ENCODE measurements around the gene OR2Z1. TPM values are rescaled to one million over a fixed set of nuclear protein-coding genes. Genes with fewer than 3 reads are reported as not detected.

OR2Z1 gene
- polyA plus RNA-seq: not detected in 2 replicates
- not detected in 2 replicates for polyA minus RNA-seq

GRCh38 chr19:8721334-8721733 is at the start of gene OR2Z1:
Gene OR2Z1 (plus strand): TSS chr19:8721634. CDS start chr19:8731029, 9,395 bp downstream.
- Histone ChIP-seq H3K4me2 (ENCODE audit: low read length) (no peak within 1 kb of the TSS), H3K4me3 (ENCODE audit: low read length) (no peak within 1 kb of the TSS)

DNA sequence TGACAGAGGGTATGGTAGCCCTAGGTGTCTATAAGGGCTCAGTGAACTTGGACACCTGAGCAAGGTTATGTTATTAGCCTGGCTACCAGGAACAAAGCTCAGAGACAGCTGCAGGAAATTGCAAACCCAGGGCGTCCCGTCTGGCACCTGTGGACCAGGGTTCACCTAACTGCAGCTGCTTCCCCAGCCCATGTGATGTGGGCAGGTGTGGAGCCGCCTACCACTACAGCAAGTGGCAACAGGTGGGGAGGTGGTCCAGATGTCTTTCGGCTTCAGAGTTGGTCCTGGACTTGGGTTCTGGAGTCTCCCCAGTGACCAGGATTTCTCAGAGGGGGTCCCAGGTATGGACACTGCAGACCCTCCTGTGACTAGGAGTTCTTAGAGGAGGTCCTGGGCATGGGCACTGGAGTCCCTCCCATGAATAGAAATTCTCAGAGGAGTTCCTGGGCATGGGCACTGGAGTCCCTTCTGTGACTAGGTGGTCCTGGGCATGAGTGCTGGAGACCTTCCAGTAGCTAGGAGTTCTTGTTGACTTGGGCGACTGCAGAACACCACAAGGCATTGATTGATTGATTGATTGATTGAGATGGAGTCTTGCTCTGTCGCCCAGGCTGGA is 48.0 kb upstream of the OR2Z1 start:
- Histone ChIP-seq H3F3A (ENCODE audit: insufficient read depth, low read length, poor library complexity, severe bottlenecking) (no peaks in the 10 kb centered on the region), H3K79me2 (replicated peaks; ENCODE audit: insufficient read depth, low read length) (no peaks in the 10 kb centered on the region), H3K4me3 (ENCODE audit: low read length) (no peak overlapping the region), H3K27ac (ENCODE audit: low read length) (no peak overlapping the region), H3K9me2 (ENCODE audit: insufficient read depth, low read length) (no peaks in the 10 kb centered on the region), H3K4me2 (ENCODE audit: low read length) (no peak overlapping the region), H3K36me3 (ENCODE audit: insufficient read depth, low read length) (no peaks in the 10 kb centered on the region), H3K9ac (ENCODE audit: low read length) (no peak overlapping the region), H4K20me1 (ENCODE audit: insufficient read depth) (no peaks in the 10 kb centered on the region), H3K9me3 (ENCODE audit: low read length) (no peaks in the 10 kb centered on the region), H2AFZ (ENCODE audit: low read depth, low read length) (no peak overlapping the region), H3K27me3 (ENCODE audit: insufficient read depth, low read depth, low read length) (no peaks in the 10 kb centered on the region)
- TF ChIP-seq EZH2 (IDR thresholded peaks at IDR 0.05; ENCODE audit: borderline replicate concordance, insufficient read depth, low read length, poor library complexity, severe bottlenecking) (no peak), MXI1 (conservative IDR thresholded peaks at IDR 0.05; ENCODE audit: poor library complexity, severe bottlenecking) (no peak), SMC3 (conservative IDR thresholded peaks at IDR 0.05; ENCODE audit: poor library complexity) (no peak), POLR2AphosphoS5 (IDR thresholded peaks at IDR 0.05) (no peak), REST (IDR thresholded peaks at IDR 0.05; ENCODE audit: borderline replicate concordance) (no peak), EP300 (conservative IDR thresholded peaks at IDR 0.05; ENCODE audit: poor library complexity, severe bottlenecking) (no peak)

More at GRCh38 chr19:8721334-8721733, at the start of gene OR2Z1:
- Histone ChIP-seq H4K20me1 (ENCODE audit: insufficient read depth) (no peaks in the 10 kb centered on the region), H3F3A (ENCODE audit: insufficient read depth, low read length, poor library complexity, severe bottlenecking) (no peaks in the 10 kb centered on the region), H3K9ac (ENCODE audit: low read length) (no peak within 1 kb of the TSS), H3K27ac (ENCODE audit: low read length) (no peak within 1 kb of the TSS), H3K27me3 (ENCODE audit: insufficient read depth, low read depth, low read length) (no peaks in the 10 kb centered on the region), H2AFZ (ENCODE audit: low read depth, low read length) (no peak within 1 kb of the TSS), H3K9me3 (ENCODE audit: low read length) (no peaks in the 10 kb centered on the region), H3K9me2 (ENCODE audit: insufficient read depth, low read length) (no peaks in the 10 kb centered on the region), H3K36me3 (ENCODE audit: insufficient read depth, low read length) (no peaks in the 10 kb centered on the region), H3K79me2 (replicated peaks; ENCODE audit: insufficient read depth, low read length) (no peaks in the 10 kb centered on the region)
- TF ChIP-seq SMC3 (conservative IDR thresholded peaks at IDR 0.05; ENCODE audit: poor library complexity) (no peak), MXI1 (conservative IDR thresholded peaks at IDR 0.05; ENCODE audit: poor library complexity, severe bottlenecking) (no peak), RAD21 (conservative IDR thresholded peaks at IDR 0.05) (no peak), TAF1 (IDR thresholded peaks at IDR 0.05; ENCODE audit: low read depth) (no peak), CTCF (IDR thresholded peaks at IDR 0.05; ENCODE audit: poor library complexity, severe bottlenecking) (no peak), REST (IDR thresholded peaks at IDR 0.05; ENCODE audit: borderline replicate concordance) (no peak), POLR2AphosphoS5 (IDR thresholded peaks at IDR 0.05) (no peak), EZH2 (IDR thresholded peaks at IDR 0.05; ENCODE audit: borderline replicate concordance, insufficient read depth, low read length, poor library complexity, severe bottlenecking) (no peak), EP300 (conservative IDR thresholded peaks at IDR 0.05; ENCODE audit: poor library complexity, severe bottlenecking) (no peak)
